ENCODE data around the gene MGMT. TPM values are rescaled to one million over a fixed set of nuclear protein-coding genes. Genes with fewer than 3 reads are reported as not detected.

MGMT gene
- total and polyA plus RNA-seq, 2 of the 4 experiments (the other 2 are of a cell fraction) = 11.5 to 17.8 TPM

- BruUV-seq (replicated peaks) = no TSS peak
- CTCF ChIA-PET = no interaction called here
- DNase-seq (no peak), ATAC-seq (ENCODE audit: low read depth) (no peak)
- Histone ChIP-seq H4K5ac (ENCODE audit: low read depth, low read length) (no peak overlapping the region), H4K8ac (ENCODE audit: low read depth in 2 of 2, low read length in 2 of 2) (no peak overlapping the region), H3K18ac (ENCODE audit: low read depth, low read length) (no peak overlapping the region), H4K20me1 (ENCODE audit: insufficient read depth, low read length) (no peaks in the 10 kb centered on the region), H2BK20ac (ENCODE audit: low read depth, low read length) (no peak overlapping the region), H2AFZ (replicated peaks; ENCODE audit: low read length, poor library complexity) (no peak overlapping the region), H3K56ac (ENCODE audit: extremely low read depth, insufficient read depth, low read length) (no peak overlapping the region), H3K4me3 (ENCODE audit: insufficient read depth, low read depth, low read length) (no peak overlapping the region), H3K4me1 (ENCODE audit: control insufficient read depth, insufficient read depth, low read length) (no peaks in the 10 kb centered on the region), H2AK9ac (replicated peaks; ENCODE audit: low read depth, low read length, poor library complexity) (no peak overlapping the region), H2BK120ac (ENCODE audit: low read depth, low read length) (no peak overlapping the region), H3K4ac (ENCODE audit: low read depth, low read length) (no peak overlapping the region), H3K14ac (replicated peaks; ENCODE audit: low read depth, low read length) (no peak overlapping the region), H3K27ac (ENCODE audit: insufficient read depth, low read length) (no peak overlapping the region), H3K9me1 (ENCODE audit: insufficient read depth, low read length) (no peaks in the 10 kb centered on the region), H2BK15ac (ENCODE audit: low read depth, low read length) (no peak overlapping the region), H3K9me3 (ENCODE audit: control insufficient read depth, insufficient read depth, low read length) (peaks cover 8% of the 10 kb centered on the region; the same call in 1 of the 2 replicates), H2AK5ac (ENCODE audit: low read depth, low read length) (no peak overlapping the region), H2BK5ac (ENCODE audit: low read depth, low read length, poor library complexity, severe bottlenecking) (no peak overlapping the region), H4K91ac (ENCODE audit: insufficient read depth, low read depth, low read length) (no peak overlapping the region), H3K23ac (ENCODE audit: low read depth, low read length) (no peak overlapping the region), H3K27me3 (ENCODE audit: control insufficient read depth, insufficient read depth, low read length) (no peaks in the 10 kb centered on the region), H3K79me1 (ENCODE audit: low read depth in 1 of 2, low read length in 2 of 2) (no peaks in the 10 kb centered on the region), H3K9ac (ENCODE audit: low read depth, low read length) (no peak overlapping the region), H3K4me2 (ENCODE audit: low read depth, low read length) (no peak overlapping the region), H3K36me3 (ENCODE audit: control insufficient read depth, insufficient read depth, low read length) (peaks cover 8% of the 10 kb centered on the region; the same call in 1 of the 2 replicates)
- WGBS, 2 experiments (ENCODE audit: extremely low coverage in 2 of 2, insufficient read length in 1 of 2) = no CpG with 5 or more reads among the region's 11 CpGs
- dilution Hi-C loops (cut with HindIII; ENCODE audit: low sequenced_read_pairs, unreplicated experiment) (no loop called here), intact Hi-C loops (cut with micrococcal nuclease) (no loop called here), in situ Hi-C loops (cut with MboI; ENCODE audit: low sequenced_read_pairs) (no loop called here)
- POLR2A ChIA-PET (ENCODE audit: unreplicated experiment) = no interaction called here
- no peak for TF ChIP-seq CEBPB (IDR thresholded peaks at IDR 0.05; ENCODE audit: low read depth, low read length)
- no peak for TF ChIP-seq RFX5 (IDR thresholded peaks at IDR 0.05; ENCODE audit: low read depth, low read length)
- no peak for TF ChIP-seq RCOR1 (IDR thresholded peaks at IDR 0.05; ENCODE audit: insufficient replicate concordance, low read length)
- no peak for TF ChIP-seq FOS (IDR thresholded peaks at IDR 0.05; ENCODE audit: low read depth, low read length)
- TF ChIP-seq POLR2A (IDR thresholded peaks at IDR 0.05; ENCODE audit: low read depth, low read length) = no peak
- TF ChIP-seq BHLHE40 (IDR thresholded peaks at IDR 0.05; ENCODE audit: low read depth, low read length) = no peak
- no peak for TF ChIP-seq NFE2L2 (IDR thresholded peaks at IDR 0.05; ENCODE audit: low read depth, low read length)
- no peak for TF ChIP-seq SMC3 (IDR thresholded peaks at IDR 0.05; ENCODE audit: low read depth, low read length)
- TF ChIP-seq, protein P1, sequence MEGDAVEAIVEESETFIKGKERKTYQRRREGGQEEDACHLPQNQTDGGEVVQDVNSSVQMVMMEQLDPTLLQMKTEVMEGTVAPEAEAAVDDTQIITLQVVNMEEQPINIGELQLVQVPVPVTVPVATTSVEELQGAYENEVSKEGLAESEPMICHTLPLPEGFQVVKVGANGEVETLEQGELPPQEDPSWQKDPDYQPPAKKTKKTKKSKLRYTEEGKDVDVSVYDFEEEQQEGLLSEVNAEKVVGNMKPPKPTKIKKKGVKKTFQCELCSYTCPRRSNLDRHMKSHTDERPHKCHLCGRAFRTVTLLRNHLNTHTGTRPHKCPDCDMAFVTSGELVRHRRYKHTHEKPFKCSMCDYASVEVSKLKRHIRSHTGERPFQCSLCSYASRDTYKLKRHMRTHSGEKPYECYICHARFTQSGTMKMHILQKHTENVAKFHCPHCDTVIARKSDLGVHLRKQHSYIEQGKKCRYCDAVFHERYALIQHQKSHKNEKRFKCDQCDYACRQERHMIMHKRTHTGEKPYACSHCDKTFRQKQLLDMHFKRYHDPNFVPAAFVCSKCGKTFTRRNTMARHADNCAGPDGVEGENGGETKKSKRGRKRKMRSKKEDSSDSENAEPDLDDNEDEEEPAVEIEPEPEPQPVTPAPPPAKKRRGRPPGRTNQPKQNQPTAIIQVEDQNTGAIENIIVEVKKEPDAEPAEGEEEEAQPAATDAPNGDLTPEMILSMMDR (conservative IDR thresholded peaks at IDR 0.05; ENCODE audit: low read depth, low read length) = no peak
- TF ChIP-seq ELK1 (IDR thresholded peaks at IDR 0.05; ENCODE audit: borderline replicate concordance, low read depth, low read length) = no peak
- TF ChIP-seq MAZ (IDR thresholded peaks at IDR 0.05; ENCODE audit: borderline replicate concordance, low read depth, low read length) = no peak
- no peak for TF ChIP-seq MAFK (IDR thresholded peaks at IDR 0.05; ENCODE audit: low read depth, low read length)
- TF ChIP-seq MXI1 (IDR thresholded peaks at IDR 0.05; ENCODE audit: borderline replicate concordance, low read depth, low read length) = no peak
- TF ChIP-seq CHD1 (IDR thresholded peaks at IDR 0.05; ENCODE audit: low read depth, low read length) = no peak
- TF ChIP-seq USF2 (IDR thresholded peaks at IDR 0.05; ENCODE audit: low read depth, low read length) = no peak
- TF ChIP-seq RAD21 (IDR thresholded peaks at IDR 0.05; ENCODE audit: low read length) = no peak
Observed at GRCh38 chr10:129760003-129760315, 292.9 kb downstream of the MGMT start.

Measured in IMR-90 (cell line).